ENCODE measurements around the gene STARD10. TPM values are rescaled to one million over a fixed set of nuclear protein-coding genes. Genes with fewer than 3 reads are reported as not detected.

Gene STARD10
- total and polyA plus RNA-seq, 8 donors = 99.5 to 366 (median 164) TPM

GRCh38 chr11:72752088-72752914 is 41.5 kb downstream of the STARD10 start, which contains the start of gene ARAP1:
TSS of gene ARAP1 (minus strand) at chr11:72752408. CDS start at chr11:72727128, 25,280 bp downstream.
- peak; percentile 90 to 94 (median 91) for ATAC-seq
- no peak for TF ChIP-seq CTCF (IDR thresholded peaks at IDR 0.05)
- intact Hi-C loops (cut with DNase I) = no loop called here
- Histone ChIP-seq H3K4me3 (peak within 1 kb of the TSS; percentile 45 to 76 (median 64)), H3K27ac (peak within 1 kb of the TSS in 3 of 4 donors; percentile 15 to 26 (median 22)), H3K36me3 (peaks cover 0 to 17% (median 7%) of the 10 kb centered on the region in 3 donors), H3K4me1 (no peaks in the 10 kb centered on the region), H3K27me3 (no peaks in the 10 kb centered on the region), H3K9me3 (no peaks in the 10 kb centered on the region)
- no peak for FAIRE-seq
- WGBS, 2 donors = 1% methylated on average over 33 to 50 of the region's 51 CpGs
- DNase-seq = peak; percentile 66 to 88 (median 76)

GRCh38 chr11:72751116-72752087 is 42.4 kb downstream of the STARD10 start:
- Histone ChIP-seq H3K27me3 (no peaks in the 10 kb centered on the region), H3K4me1 (no peaks in the 10 kb centered on the region), H3K36me3 (peaks cover 0 to 15% (median 4%) of the 10 kb centered on the region in 3 donors), H3K4me3 (peak overlapping the region; percentile 45 to 76 (median 64)), H3K9me3 (no peaks in the 10 kb centered on the region), H3K27ac (peak overlapping the region in 2 of 4 donors; percentile 15 to 22)
- ATAC-seq = peak; percentile 3 to 12 (median 6)
- intact Hi-C loops (cut with DNase I) = no loop called here
- FAIRE-seq = no peak
- DNase-seq = peak in 1 of 6 donors; percentile 40
- WGBS, 2 donors = 34 to 36% methylated on average over 19 of the region's 19 CpGs
- TF ChIP-seq CTCF (IDR thresholded peaks at IDR 0.05) = no peak

GRCh38 chr11:72750556-72751115 is 43.2 kb downstream of the STARD10 start:
- Histone ChIP-seq H3K27ac (no peak overlapping the region), H3K27me3 (no peaks in the 10 kb centered on the region), H3K36me3 (peaks cover 0 to 15% (median 0%) of the 10 kb centered on the region in 3 donors), H3K9me3 (no peaks in the 10 kb centered on the region), H3K4me3 (peak overlapping the region in 2 of 4 donors; percentile 45 to 76), H3K4me1 (no peaks in the 10 kb centered on the region)
- 62 to 73% methylated on average over 2 of the region's 2 CpGs for whole genome bisulfite sequencing, 2 donors
- FAIRE-seq (no peak), DNase-seq (peak in 1 of 6 donors; percentile 35), ATAC-seq (no peak)
- intact Hi-C loops (cut with DNase I) = no loop called here
- TF ChIP-seq CTCF (IDR thresholded peaks at IDR 0.05) = no peak

GRCh38 chr11:72750086-72750485 is 43.8 kb downstream of the STARD10 start:
- Histone ChIP-seq H3K27me3 (no peaks in the 10 kb centered on the region), H3K36me3 (peaks cover 0 to 10% (median 0%) of the 10 kb centered on the region in 3 donors), H3K4me1 (no peaks in the 10 kb centered on the region), H3K27ac (no peak overlapping the region), H3K4me3 (no peak overlapping the region), H3K9me3 (no peaks in the 10 kb centered on the region)
- WGBS, 2 donors = 55 to 58% methylated on average over 8 to 9 of the region's 9 CpGs
- no peak for ATAC-seq
- TF ChIP-seq CTCF (IDR thresholded peaks at IDR 0.05) = no peak
- DNase-seq = peak in 1 of 6 donors; percentile 68
- FAIRE-seq = no peak
- intact Hi-C loops (cut with DNase I) = no loop called here

All from pancreas (tissue), 10 donors.